K562 (cell line): ENCODE results near the gene PCDHGB5. TPM values are rescaled to one million over a fixed set of nuclear protein-coding genes. Genes with fewer than 3 reads are reported as not detected.
A peak's percentile ranks its signal among the peaks of the same experiment; 100 is the strongest.

Source experiments
- ATAC-seq: fragments of 200-7000 bp; cut with Tn5 transposase; 3 replicates; pipeline ENCODE4 v1.9.1; 2020; ENCODE audit warnings: moderate library complexity
- BruUV-seq: library from RNA; stranded (reverse); fragments of 400-500 nt; replicated peaks from 2 replicates; lab custom pipeline; 2021; lab: Mats Ljungman, UMichigan
- CTCF ChIA-PET: fragments of 300-600 bp; formaldehyde crosslinking; extraction: SDS; loops from one replicate; lab custom pipeline; 2021; ENCODE audit warnings: low intra/inter-chr PET ratio; lab: Yijun Ruan, JAX
- POLR2A ChIA-PET: fragments of 300-600, 350-650 bp; sonication (Branson Sonifier 250); formaldehyde crosslinking; extraction: SDS; loops from one replicate; lab custom pipeline; 2021; ENCODE audit warnings: antibody characterized with exemption, inconsistent platforms; lab: Yijun Ruan, JAX
- DNase-seq, 4 experiments: peaks; one replicate each; pipeline versions ENCODE4 v3.0.0 to v3.0.0-alpha.2; 2011 to 2018; ENCODE audit warnings: low spot score in 3 of 4, mixed read lengths in 3 of 4; ENCODE audit errors: extremely low read depth in 1 of 4
- FAIRE-seq: peaks from 2 replicates; lab custom pipeline; 2011; peaks lifted over from hg19 to GRCh38; lab: Jason Lieb, UNC
- H2AFZ ChIP-seq: 2 replicates; pipeline ENCODE4 v1.6.0; 2011; ENCODE audit warnings: low read depth, low read length, control low read depth, inconsistent platforms
- H3K27ac ChIP-seq: fragments of 200-600 bp; 3 replicates; pipeline ENCODE4 v1.8.0; 2011; ENCODE audit warnings: low read depth, mild to moderate bottlenecking, control low read depth, inconsistent platforms, low read length, moderate library complexity, mixed read lengths; ENCODE audit errors: extremely low read depth
- H3K27me3 ChIP-seq, 2 experiments: fragments of 300-600 bp in 1 of 2; 2 replicates in 1 of 2; 3 replicates in 1 of 2; pipeline versions ENCODE4 v1.6.0 to v1.8.0; 2011; ENCODE audit warnings: inconsistent platforms in 2 of 2, low read length in 2 of 2, mild to moderate bottlenecking in 1 of 2, mixed read lengths in 1 of 2, moderate library complexity in 1 of 2; ENCODE audit not compliant: control insufficient read depth in 2 of 2, insufficient read depth in 2 of 2
- H3K36me3 ChIP-seq: fragments of 300-600 bp; 3 replicates; pipeline ENCODE4 v1.8.0; 2011; ENCODE audit warnings: mild to moderate bottlenecking, low read length, inconsistent platforms; ENCODE audit not compliant: control insufficient read depth, insufficient read depth
- H3K4me1 ChIP-seq, 2 experiments: fragments of 200-600 bp in 1 of 2; replicated peaks in 1 of 2; 2 replicates in 1 of 2; 3 replicates in 1 of 2; pipeline versions ENCODE4 v1.5.1 to v1.8.0; 2011; ENCODE audit warnings: inconsistent platforms in 2 of 2, low read length in 2 of 2, mild to moderate bottlenecking in 1 of 2, mixed read lengths in 1 of 2, moderate library complexity in 1 of 2; ENCODE audit not compliant: control insufficient read depth in 2 of 2, insufficient read depth in 2 of 2
- H3K4me2 ChIP-seq: 2 replicates; pipeline ENCODE4 v1.6.1; 2011; ENCODE audit warnings: low read length, control low read depth, inconsistent platforms, mixed read lengths; ENCODE audit not compliant: insufficient read depth
- H3K4me3 ChIP-seq: fragments of 200-600 bp; sonication (generic), shearing (Covaris generic); 2 replicates; pipeline ENCODE4 v1.5.1; 2016; ENCODE audit warnings: control low read depth, inconsistent platforms
- H3K79me2 ChIP-seq: fragments of 200-600 bp; 3 replicates; pipeline ENCODE4 v1.8.0; 2011; ENCODE audit warnings: low read length, inconsistent platforms; ENCODE audit not compliant: control insufficient read depth, insufficient read depth
- H3K9ac ChIP-seq, 2 experiments: 2 replicates each; pipeline versions ENCODE4 v1.6.0 to v1.6.1; 2011; ENCODE audit warnings: low read depth in 2 of 2, low read length in 2 of 2, control low read depth in 1 of 2, inconsistent platforms in 1 of 2, mild to moderate bottlenecking in 1 of 2, mixed read lengths in 1 of 2; ENCODE audit not compliant: insufficient read depth in 1 of 2
- H3K9me1 ChIP-seq: one replicate; pipeline ENCODE4 v1.6.0; 2011; ENCODE audit warnings: inconsistent platforms, mild to moderate bottlenecking, low read length, moderate library complexity; ENCODE audit not compliant: control insufficient read depth, insufficient read depth
- H3K9me3 ChIP-seq: replicated peaks from 2 replicates; pipeline ENCODE4 v1.5.1; 2011; ENCODE audit warnings: low read depth, low read length, inconsistent platforms; ENCODE audit not compliant: control insufficient read depth, insufficient read depth
- H4K20me1 ChIP-seq: replicated peaks from 2 replicates; pipeline ENCODE4 v1.6.1; 2011; ENCODE audit warnings: low read length, inconsistent platforms, mixed read lengths; ENCODE audit not compliant: control insufficient read depth, insufficient read depth
- CTCF ChIP-seq, 3 experiments: IDR thresholded peaks in 2 of 3; conservative IDR thresholded peaks in 1 of 3; 2 replicates each; pipeline ENCODE4 v1.5.1; 2011 to 2012; ENCODE audit warnings: low read length in 3 of 3, mild to moderate bottlenecking in 3 of 3, control low read depth in 2 of 3, improper control_type of control experiment in 1 of 3, inconsistent platforms in 1 of 3, low read depth in 1 of 3, mixed read lengths in 1 of 3, moderate library complexity in 1 of 3; ENCODE audit not compliant: insufficient read depth in 2 of 3
- NBN ChIP-seq: fragments of 450-650 bp; IDR thresholded peaks from 2 replicates; pipeline ENCODE4 v1.6.1; 2016; ENCODE audit warnings: low read depth, mild to moderate bottlenecking
- NR3C1 ChIP-seq: sonication (generic); formaldehyde crosslinking; IDR thresholded peaks from 2 replicates; pipeline ENCODE4 v1.8.1; 2022; ENCODE audit warnings: missing genetic modification reagents
- RFX7 ChIP-seq: fragments of 250-450 bp; sonication (Bioruptor Pico); IDR thresholded peaks from 2 replicates; pipeline ENCODE4 v1.5.1; 2021; ENCODE audit warnings: mild to moderate bottlenecking
- SMC3 ChIP-seq: conservative IDR thresholded peaks from 2 replicates; pipeline ENCODE4 v1.6.1; 2011; ENCODE audit warnings: low read depth, low read length, improper control_type of control experiment; ENCODE audit not compliant: insufficient read depth
- WGBS: fragments of 100-300 bp; shearing (Covaris generic); methylation state at CpG from one replicate; pipeline ENCODE4 v1.1.6; 2016; ENCODE audit warnings: low coverage, mixed read lengths; ENCODE audit not compliant: insufficient coverage; ENCODE audit errors: missing lambda C conversion rate; 5-methylcytosine and 5-hydroxymethylcytosine counted together
- in situ Hi-C: fragments of 300-500 bp; cut with MboI; formaldehyde crosslinking; loops from 4 replicates; pipeline ENCODE4 v1.15.0; 2018; ENCODE audit warnings: inconsistent platforms, mixed read lengths
- intact Hi-C: fragments of 100-400 bp; cut with micrococcal nuclease; formaldehyde crosslinking; loops from 2 replicates; pipeline ENCODE4 v1.14.2; 2022
- polyA plus RNA-seq, 8 experiments: library from polyadenylated mRNA; depleted of rRNA in 4 of 8; stranded (reverse) in 5 of 8; unstranded in 3 of 8; fragments of >200 nt; fragmentation: Nextera tagmentation in 2 of 8; fragmentation: Illumina TruSeq in 1 of 8; extraction: Ambion mirVana in 2 of 8; extraction: Trizol in 1 of 8; gene quantifications; 2 replicates each; pipeline versions ENCODE4 v1.2.1 to v1.2.3, GENCODE V29; 2011 to 2014; ENCODE audit warnings: inconsistent platforms in 1 of 8, missing spikeins in 1 of 8
- total RNA-seq, 7 experiments: library from RNA; depleted of rRNA in 6 of 7; stranded (reverse); fragments of >200 nt in 6 of 7; fragmentation: Illumina TruSeq in 2 of 7; extraction: Trizol in 2 of 7; gene quantifications; 2 replicates each; pipeline versions ENCODE4 v1.2.1 to v1.2.3, GENCODE V29; 2011 to 2021; ENCODE audit warnings: low replicate concordance in 1 of 7

PCDHGB5 gene
- total and polyA plus RNA-seq, 9 of the 15 experiments (the other 6 are each of a cell fraction or from before 2014, with no cell fraction given): 0.05 to 0.29 (median 0.12) TPM; not detected in 2

GRCh38 chr5:141362719-141363118 lies 35.0 kb upstream of the PCDHGB5 start:
- POLR2A ChIA-PET: no interaction called here
- Histone ChIP-seq H3K9me3 (no peaks in the 10 kb centered on the region; the same call in 1 of the 2 replicates), H2AFZ (no peak overlapping the region), H3K27ac (no peak overlapping the region), H3K36me3 (no peaks in the 10 kb centered on the region), H3K9me1 (no peaks in the 10 kb centered on the region), H4K20me1 (no peaks in the 10 kb centered on the region)
- no peak for FAIRE-seq
- BruUV-seq: no TSS peak
- DNase-seq: no peak
- ATAC-seq: no peak
- TF ChIP-seq NR3C1 (CRISPR knock-in tag) (no peak), NBN (no peak), RFX7 (no peak)
- TF ChIP-seq, all 486 proteins: peak for 0
- H3K27me3 ChIP-seq: peaks cover 13 to 36% of the 10 kb centered on the region in 2 experiments; a peak in 4 of 5 replicates
- peaks cover 0 to 12% of the 10 kb centered on the region in 2 experiments; a peak in 2 of 5 replicates for H3K4me1 ChIP-seq
- CTCF ChIA-PET: no interaction called here
- in situ Hi-C loops: no loop called here
- no peak overlapping the region for H3K4me2 ChIP-seq
- no peaks in the 10 kb centered on the region for H3K79me2 ChIP-seq
- H3K4me3 ChIP-seq: no peak overlapping the region
- intact Hi-C loops: no loop called here
- H3K9ac ChIP-seq: no peak overlapping the region

GRCh38 chr5:141363952-141364660 lies 33.6 kb upstream of the PCDHGB5 start, which contains the start of gene PCDHGA5:
TSS of gene PCDHGA5 (plus strand) at chr5:141364162. CDS start at chr5:141364331, 169 bp downstream.
- H3K9me3 ChIP-seq: no peaks in the 10 kb centered on the region; the same call in 1 of the 2 replicates
- CTCF ChIA-PET: no interaction called here
- TF ChIP-seq SMC3 (no peak), CTCF (IDR thresholded peaks at IDR 0.05 in 2 of 3, conservative IDR thresholded peaks at IDR 0.05 in 1 of 3; ENCODE audit: insufficient read depth in 2 of 3, low read depth in 1 of 3, low read length in 3 of 3) (peak in 2 of 3 experiments; percentile 32 to 43; a peak in 3 of 6 replicates)
- TF ChIP-seq, all 486 proteins: peak for 1
- no peaks in the 10 kb centered on the region for H4K20me1 ChIP-seq
- intact Hi-C loops: no loop called here
- peaks cover 13 to 36% of the 10 kb centered on the region in 2 experiments for H3K27me3 ChIP-seq
- no peak within 1 kb of the TSS for H3K9ac ChIP-seq
- no peaks in the 10 kb centered on the region for H3K9me1 ChIP-seq
- in situ Hi-C loops: no loop called here
- H3K79me2 ChIP-seq: no peaks in the 10 kb centered on the region
- H3K27ac ChIP-seq: no peak within 1 kb of the TSS
- FAIRE-seq (no peak), ATAC-seq (peak; percentile 49; the same call in 1 of the 3 replicates), DNase-seq (no peak)
- H3K4me3 ChIP-seq: no peak within 1 kb of the TSS
- POLR2A ChIA-PET: interaction anchor here (0.8 to 1.0 kb wide), 2 partner anchors 9 to 223 kb away, joined by 3 to 4 read pairs; no protein-coding TSS in a partner anchor
- BruUV-seq: no TSS peak
- 10% methylated on average over 34 of the region's 34 CpGs for WGBS
- peaks cover 0 to 12% of the 10 kb centered on the region in 2 experiments; a peak in 2 of 5 replicates for H3K4me1 ChIP-seq
- no peaks in the 10 kb centered on the region for H3K36me3 ChIP-seq
- no peak within 1 kb of the TSS for H3K4me2 ChIP-seq
- H2AFZ ChIP-seq: no peak within 1 kb of the TSS
